Hindlimb muscle (tissue), 1 donor: Measurements from ENCODE around the gene CXCL8. TPM values are rescaled to one million over a fixed set of nuclear protein-coding genes. Genes with fewer than 3 reads are reported as not detected.
"Not testable (repeated sequence)": the region's sequence is repeated elsewhere in the genome, so short reads cannot be mapped to it uniquely, and the experiment has no call there.

Source experiments
- DNase-seq: peaks from one replicate; pipeline ENCODE4 v3.0.0-alpha.2; 2013
- polyA plus RNA-seq: library from polyadenylated mRNA; unstranded; fragments of 120-200 nt; gene quantifications from one replicate; pipeline ENCODE4 v1.2.1, GENCODE V29; 2013; ENCODE audit not compliant: insufficient read length

Gene CXCL8
- 2.3 TPM for polyA plus RNA-seq

DNA sequence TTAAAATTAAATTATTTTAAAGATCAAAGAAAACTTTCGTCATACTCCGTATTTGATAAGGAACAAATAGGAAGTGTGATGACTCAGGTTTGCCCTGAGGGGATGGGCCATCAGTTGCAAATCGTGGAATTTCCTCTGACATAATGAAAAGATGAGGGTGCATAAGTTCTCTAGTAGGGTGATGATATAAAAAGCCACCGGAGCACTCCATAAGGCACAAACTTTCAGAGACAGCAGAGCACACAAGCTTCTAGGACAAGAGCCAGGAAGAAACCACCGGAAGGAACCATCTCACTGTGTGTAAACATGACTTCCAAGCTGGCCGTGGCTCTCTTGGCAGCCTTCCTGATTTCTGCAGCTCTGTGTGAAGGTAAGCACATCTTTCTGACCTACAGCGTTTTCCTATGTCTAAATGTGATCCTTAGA lies at the start of gene CXCL8:
Gene CXCL8, plus strand, starts transcription at position 217 of the 426 bp plus-strand sequence. Its CDS starts 90 bp downstream, at position 307.
- peak; percentile 42 for DNase-seq

DNA sequence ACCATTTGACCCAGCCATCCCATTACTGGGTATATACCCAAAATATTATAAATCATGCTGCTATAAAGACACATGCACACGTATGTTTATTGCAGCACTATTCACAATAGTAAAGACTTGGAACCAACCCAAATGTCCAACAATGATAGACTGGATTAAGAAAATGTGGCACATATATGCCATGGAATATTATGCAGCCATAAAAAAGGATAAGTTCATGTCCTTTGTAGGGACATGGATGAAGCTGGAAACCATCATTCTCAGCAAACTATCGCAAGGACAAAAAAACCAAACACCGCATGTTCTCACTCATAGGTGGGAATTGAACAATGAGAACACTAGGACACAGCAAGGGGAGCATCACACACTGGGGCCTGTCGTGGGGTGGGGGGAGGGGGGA lies 49.2 kb upstream of the CXCL8 start:
- DNase-seq: not testable (repeated sequence)

DNA sequence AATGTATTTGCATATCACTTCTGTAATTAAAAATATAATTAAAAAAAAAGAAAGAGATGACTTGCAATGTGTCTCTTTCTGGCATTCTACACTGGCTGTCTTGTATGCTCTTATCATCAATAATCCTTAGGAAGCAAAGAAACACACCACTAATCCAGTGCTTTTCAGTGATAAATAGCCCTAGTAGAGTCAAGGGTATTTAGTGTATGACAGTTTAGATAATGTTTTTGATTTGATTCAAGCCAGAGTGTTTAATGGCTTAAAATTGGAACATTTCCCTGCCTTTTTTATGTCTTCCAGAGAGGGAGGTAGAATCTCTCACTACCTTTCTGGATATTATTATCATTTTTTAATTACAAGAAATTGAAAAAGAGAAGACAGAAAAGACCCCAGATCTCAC lies 48.6 kb upstream of the CXCL8 start:
- no peak for DNase-seq

DNA sequence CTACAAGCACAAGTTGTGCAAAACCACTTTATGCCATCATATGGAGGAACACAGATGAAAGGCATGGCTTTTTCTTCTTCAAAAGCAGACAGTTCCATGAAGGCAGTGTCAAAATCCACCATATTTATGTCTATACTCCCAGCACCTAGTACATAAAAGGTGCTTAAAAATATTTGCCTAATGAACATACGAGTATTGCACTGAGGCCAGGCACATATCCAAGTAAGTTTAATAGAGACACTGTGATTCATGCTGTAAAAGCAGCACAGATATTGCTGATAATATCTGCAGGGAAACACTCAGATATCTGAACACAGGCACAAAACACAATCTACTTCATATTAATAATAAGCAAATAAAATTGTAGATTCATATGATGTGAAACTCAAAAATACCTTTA lies 48.1 kb upstream of the CXCL8 start:
- DNase-seq: no peak

DNA sequence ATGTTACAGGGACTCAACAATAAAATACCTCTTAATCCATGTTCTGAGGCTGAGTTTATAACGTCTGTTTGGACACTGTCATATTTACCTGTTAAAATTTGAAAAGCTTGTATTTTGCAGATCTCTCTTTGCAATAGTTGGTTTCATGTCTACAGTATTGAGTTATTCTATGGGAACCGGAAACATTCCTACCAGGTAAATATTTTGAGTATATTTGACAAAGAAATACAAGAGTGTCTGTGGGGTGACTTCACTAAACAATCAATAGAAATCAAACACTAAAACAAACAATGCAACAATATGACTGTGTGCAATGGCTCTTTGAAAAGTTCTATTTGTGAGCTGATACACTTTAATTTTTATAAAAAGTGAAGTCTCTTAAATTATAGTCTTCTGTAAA lies 47.7 kb upstream of the CXCL8 start:
- DNase-seq: no peak

DNA sequence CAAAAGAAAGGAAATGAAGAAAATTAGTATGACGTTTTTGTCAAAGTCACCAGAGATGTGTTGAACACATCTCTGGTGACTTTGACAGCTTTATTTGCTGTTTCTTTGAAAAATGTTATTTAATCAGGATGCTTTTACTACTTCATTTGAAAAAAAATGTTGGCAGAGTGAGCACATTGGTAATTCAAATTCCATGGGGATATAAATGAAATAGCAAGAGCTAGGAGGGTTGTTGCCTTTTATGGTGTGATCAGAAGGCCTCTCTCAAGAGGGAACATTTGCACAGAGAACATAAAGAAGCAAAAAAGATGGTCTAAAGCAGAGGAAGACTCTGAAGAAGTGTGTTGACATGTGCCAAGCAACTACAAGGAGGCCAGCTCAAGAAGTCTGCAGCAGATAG lies 46.6 kb upstream of the CXCL8 start:
- DNase-seq: no peak

DNA sequence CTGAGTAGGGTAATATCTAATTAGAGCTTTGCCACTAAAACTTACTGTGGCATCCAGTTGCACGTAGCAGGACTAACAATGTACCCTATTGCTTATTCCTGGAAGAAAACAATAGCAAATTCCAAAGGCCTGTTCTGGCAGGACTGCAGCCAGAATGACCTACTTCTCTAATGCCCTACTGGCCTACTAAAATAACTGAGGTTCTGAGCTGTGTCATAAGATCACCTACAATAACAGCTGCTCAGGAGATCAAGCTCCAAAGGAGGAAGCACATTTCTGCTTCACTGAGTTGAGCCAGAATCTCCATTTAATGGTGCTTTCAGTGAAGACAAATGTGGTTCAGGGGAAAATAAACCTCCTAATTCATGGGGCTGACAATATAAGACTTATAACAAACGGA lies 42.2 kb upstream of the CXCL8 start:
- DNase-seq: no peak

DNA sequence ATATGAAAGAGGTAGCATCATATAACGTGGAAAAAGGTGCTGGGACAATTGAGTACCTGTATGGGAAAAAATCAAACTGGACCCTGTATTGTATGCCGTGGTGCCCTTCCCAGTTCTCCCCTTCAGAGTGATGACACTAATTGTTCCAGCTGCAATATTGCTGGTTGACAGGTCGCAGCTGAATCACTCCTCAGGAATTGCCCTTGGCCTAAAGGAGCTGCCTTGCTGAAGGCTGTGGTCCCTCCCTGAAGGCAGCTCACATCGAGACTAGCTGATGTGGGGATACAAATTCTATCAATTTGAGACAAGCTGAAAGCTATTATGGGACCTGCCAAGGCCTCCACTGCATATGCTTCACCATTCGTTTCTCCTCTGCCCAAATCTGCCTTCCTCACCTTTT lies 39.3 kb upstream of the CXCL8 start:
- DNase-seq: no peak

DNA sequence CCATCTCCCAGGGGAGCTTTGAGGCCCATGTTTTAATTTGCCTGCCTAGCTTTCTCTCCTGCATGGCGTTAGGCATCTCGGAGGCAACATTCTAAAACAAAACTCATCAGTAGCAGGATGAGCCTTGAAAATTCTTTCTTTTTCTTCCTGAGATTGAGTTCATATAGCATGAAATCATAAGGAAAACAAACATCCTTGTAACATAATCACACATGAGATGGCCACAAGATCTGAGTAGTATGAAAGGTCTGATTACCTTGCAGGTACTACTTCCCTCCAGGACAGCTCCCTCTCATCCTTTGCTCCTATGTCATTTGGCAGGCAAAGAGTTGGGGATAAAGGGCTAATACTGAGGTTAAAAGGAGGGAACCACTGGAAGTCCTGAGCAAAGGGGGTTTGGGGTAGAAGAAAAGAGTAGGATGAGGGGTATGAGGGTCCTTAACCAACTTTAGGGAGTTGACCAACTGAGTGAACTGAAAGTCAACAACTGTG lies 37.5 kb upstream of the CXCL8 start:
- no peak for DNase-seq

DNA sequence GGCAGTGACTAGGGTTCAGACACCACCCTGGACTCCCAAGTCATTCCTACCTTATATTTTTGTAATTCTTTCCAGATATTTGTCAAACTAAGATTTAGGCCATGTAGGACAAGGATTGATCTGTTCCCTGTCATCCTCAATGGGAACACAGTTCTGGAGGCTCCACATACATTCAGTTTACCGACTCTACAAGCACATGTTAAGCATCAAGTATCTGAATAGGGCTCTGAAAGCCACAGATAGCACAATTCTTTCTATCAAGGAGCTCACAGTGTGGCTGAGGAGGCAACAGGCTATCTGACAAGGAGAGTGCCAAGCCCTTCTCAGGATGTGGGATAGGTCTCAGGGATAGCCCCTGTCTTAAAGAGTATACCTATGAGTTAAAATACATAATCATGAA lies 37.0 kb upstream of the CXCL8 start:
- DNase-seq: no peak

DNA sequence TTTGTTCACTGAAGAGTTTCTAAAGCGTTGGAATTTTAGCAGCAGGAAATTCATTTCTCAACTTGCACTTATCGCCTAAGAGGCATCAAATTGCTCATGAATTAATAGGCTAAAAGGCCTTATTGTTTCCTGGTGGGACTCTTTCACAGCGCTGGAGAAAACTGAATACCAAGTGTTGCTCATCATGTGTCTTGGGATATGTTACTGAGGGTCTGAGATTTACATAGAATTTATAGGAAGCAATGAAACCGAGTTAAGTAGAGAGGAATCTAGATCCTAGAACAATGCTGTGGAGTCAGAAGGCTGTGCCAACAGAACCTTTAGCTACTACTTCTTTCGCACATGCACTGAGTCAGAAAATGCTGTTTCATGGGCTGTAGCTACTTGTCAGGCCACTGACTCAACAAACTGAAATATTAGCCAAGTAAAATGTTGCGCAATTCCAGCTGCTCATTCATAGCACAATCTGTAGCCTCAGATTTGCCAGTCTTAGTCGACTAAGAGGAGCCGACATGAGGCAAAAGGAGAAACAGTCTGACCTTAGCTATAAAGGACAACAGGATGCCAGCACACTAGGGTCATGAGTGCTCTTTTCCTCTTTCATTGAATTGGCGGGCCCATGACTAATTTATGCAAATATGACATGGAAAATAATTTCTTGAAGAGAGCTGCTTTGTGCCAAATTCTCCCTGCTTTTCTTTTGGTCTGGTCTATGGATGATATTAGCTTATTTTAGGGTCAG lies 35.9 kb upstream of the CXCL8 start:
- DNase-seq: peak; percentile 45

DNA sequence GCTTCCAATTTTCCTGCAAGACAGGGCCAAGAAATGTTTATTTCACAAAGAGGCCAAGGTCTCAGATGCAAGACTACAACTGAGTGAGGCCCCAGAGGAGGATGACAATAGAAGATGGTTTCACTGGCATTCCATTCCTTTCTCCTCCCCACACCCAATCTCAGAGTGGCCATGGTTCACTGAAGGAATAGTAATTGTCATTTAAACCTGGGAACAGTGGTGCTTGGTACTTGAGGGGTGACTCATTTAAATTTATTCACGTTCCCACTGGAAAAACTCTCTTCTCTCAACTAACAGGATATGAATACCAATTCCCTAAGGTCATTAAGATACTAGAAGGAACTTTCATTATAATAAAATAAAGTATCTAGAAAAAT lies 35.3 kb upstream of the CXCL8 start:
- DNase-seq: no peak

DNA sequence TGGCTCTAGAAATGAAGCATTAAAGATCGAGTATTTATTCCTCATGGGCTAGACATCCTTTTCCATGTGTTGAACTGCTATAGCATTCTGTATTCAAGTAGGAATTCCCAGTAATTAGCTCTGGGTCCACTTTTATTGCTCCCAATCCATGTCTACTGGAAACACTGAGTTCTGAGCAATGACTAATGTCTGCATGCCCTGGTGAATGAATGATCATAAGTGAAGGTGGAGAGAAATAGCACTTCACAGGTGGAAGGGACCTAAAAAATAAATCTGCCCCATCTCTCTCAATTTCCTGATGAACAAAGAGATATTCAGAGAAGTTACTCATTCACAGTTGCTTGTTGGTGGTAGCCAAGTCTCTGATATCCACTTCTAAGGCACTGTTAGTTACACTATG lies 34.6 kb upstream of the CXCL8 start:
- DNase-seq: no peak

DNA sequence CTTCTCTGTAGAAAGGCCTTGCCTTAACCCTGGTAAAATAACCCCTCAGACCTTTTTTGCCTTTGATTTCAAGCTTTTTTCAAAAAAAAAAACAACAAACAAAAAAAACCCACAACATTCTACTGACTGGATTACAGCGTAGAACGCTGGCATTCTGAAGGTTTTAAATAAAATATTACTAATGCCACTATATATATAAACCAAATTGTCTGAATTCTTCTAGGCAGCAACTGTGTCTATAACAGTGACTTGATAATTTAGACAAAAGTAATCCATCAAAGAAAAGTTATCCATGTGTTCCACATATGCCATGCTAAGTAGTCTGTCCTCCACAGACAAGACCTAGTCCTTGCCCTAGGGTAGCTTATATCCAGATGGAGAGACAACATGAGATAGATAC lies 33.6 kb upstream of the CXCL8 start:
- DNase-seq: no peak

DNA sequence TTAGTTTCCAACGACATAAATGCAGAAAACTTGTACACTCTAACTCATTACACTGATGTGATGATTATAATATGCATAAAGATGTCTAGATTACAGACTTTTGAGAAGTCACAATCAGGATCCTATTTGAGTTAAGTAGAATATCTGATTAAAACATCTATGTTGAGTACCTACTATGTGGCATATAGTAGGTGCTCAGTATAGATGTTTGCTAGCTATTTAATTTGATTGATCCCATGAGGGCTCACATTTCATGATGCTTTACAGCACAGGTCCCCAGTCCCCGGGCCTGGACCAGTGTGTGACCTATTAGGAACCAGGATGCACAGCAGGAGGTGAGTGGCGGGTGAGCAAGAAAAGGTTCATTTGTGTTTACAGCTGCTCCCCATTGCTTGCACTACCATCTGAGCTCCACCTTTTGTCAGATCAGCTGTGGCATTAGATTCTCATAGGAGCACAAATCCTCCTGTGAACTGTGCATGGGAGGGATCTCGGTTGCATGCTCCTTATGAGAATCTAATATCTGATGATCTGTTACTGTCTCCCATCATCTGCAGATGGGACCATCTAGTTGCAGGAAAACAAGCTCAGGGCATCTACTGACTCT lies 33.0 kb upstream of the CXCL8 start:
- DNase-seq: no peak

DNA sequence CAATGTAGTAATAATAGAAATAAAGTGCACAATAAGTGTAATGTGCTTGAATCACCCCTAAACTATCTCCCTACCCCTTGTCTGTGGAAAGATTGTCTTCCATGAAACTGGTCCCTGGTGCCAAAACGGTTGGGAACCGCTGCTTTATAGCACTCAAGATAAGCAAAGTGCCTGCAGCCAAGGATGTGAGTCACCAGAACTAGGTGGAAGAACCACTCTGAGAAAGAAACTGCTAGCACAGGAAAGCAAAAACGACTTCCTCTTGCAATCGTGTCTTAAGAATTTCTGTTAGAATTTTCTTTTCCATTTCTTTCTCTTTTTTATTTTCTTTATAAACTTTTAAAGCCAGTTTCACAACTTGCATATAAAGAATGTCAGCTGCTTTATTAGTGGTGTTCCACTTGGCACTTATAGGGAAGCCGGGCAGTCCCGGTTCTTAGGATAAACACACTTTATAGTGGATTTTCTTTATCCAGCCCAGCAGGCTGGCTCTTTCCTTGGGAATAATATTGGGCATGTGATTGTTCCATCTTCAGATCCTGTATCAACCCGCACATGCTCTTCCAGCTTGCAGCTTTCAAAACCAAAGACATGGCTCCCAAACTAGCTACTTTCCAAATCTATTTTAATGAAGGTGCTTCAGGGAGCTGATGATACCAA lies 32.3 kb upstream of the CXCL8 start:
- no peak for DNase-seq

DNA sequence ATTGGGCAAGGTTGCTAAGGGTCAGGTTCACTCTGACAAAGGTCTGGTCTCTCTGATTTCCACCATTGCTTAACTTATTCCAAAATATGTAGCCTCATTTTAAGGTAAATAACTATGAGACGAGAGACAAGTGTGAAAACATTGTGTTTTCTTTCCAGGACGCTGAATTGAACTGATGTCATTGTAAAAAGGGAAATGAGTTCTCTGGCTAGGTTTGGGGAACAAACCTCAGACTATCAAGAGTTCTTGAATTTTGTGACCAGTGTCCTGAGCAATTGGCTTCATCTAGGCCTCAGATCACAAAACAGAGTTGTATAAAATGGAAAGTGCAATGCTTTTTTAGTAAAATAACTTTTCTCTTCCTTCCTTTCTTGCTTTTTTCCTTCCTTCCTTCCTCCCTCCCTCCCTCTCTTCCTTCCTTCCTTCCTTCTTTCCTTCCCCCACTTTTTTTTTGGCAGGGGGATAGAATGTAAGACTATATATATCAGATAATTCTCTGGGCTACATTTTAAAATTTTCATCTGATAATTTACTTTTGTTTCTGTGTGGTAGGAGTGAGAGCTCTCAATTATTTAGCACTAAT lies 30.8 kb upstream of the CXCL8 start:
- DNase-seq: no peak

DNA sequence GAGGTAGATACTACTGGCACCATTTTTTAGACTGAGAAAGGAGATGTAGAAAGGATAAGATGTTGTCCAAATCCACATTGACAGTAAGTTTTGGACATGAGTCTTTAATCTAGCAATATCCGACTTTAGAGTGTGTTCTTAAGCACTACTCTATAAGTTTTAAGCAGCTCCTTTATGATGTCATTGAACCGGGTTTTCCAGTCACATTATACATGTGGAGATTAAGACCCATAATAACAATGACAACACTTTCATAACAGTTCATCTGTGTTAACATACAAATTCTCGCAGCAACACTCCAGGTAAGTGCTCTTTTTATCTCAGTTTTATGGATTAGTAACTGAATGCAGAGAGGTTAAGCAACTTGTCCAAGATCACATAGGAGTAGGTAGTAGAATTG lies 30.3 kb upstream of the CXCL8 start:
- DNase-seq: no peak

DNA sequence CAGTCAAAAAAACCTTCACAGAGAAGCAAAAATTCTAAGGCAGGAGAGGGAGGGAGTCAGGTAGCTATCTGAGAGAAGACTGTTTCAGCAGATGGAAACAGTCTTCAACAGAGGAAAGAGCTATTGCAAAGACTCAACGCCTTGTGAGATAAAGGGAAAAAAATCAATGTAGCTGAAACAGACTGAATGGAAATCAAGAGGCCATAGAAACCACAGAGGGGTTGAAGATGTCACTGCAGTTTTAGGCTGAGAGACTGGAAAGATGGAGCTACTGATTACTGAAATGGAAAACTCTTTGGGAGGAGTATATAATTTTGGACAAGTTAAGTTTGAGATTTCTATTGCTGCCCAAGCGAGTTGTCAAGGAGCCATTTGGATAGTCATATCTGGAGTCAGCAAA lies 28.4 kb upstream of the CXCL8 start:
- no peak for DNase-seq

DNA sequence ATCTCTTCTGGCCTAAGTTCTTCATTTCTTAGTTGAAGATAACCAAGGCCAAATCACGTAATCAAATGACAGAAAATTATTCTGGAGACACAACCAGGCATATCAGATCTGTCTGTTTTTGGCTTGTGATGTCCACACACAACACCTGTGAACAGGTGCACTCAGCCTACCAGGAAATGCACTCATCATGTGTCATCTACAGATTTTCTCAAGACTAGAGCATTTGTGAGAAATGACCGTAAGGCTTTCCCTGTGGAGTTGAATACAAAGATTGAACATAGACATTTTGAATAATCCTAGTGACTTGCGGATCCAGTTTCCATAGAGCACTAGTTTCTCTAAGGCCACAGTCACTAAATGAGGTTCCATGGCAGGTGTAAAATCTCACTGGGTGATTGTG lies 26.7 kb upstream of the CXCL8 start:
- DNase-seq: no peak

DNA sequence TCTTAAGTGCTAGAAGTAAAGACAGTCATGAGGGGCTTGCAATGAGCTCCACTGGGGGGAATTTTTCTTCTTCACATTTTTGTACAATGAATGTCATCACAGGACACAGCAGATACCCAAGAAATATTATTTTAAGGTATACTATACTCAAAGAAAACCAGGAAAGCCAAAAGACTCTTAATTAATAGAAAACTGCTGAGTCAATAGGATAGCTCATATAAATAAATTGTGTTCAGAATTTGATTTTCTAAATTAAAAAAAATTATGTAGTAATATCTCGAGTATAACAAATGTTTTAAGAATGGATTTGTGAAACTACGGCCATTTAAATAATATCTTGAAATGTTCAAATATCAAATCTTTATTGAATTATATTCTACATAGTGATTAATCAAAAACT lies 25.7 kb upstream of the CXCL8 start:
- no peak for DNase-seq

DNA sequence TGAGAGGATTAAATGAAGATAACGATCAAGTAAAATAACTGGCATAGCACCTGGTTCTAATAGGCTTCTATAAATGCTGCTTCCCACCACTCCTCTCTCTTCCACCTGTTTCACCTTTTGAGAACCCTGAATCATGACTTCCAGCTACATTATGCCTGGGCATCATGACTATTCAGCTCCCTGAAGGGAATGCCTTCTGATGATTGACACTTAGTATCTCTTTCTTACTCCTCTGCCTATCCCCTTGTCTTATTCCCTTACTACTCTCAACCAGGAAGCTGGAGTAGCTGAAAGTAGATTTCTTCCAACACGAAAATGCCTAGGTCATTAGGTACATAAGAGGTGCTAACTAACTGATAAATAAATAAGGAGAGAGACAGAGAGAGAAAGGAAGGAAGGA lies 24.7 kb upstream of the CXCL8 start:
- DNase-seq: no peak
